LNCAP (cell line): ENCODE data around the gene RASGEF1C.

ENCODE experiments used
- CTCF ChIP-seq: fragments of 450-650 bp; IDR thresholded peaks from 2 replicates; pipeline ENCODE4 v1.5.1; 2017; ENCODE audit warnings: mild to moderate bottlenecking

Gene RASGEF1C

GRCh38 chr5:180135128-180135955 lies 73.7 kb downstream of the RASGEF1C start:
- no peak for TF ChIP-seq CTCF

- TF ChIP-seq CTCF: no peak
These were observed 75.0 kb downstream of the RASGEF1C start for GRCh38 chr5:180133971-180134508.

- no peak for TF ChIP-seq CTCF
These were observed 75.5 kb downstream of the RASGEF1C start for GRCh38 chr5:180133551-180133950.

- TF ChIP-seq CTCF: no peak
These were observed 76.0 kb downstream of the RASGEF1C start for GRCh38 chr5:180133060-180133459.

- TF ChIP-seq CTCF: no peak
These were observed 77.9 kb downstream of the RASGEF1C start for GRCh38 chr5:180130876-180131740.

GRCh38 chr5:180130291-180130869 lies 78.6 kb downstream of the RASGEF1C start:
- TF ChIP-seq CTCF: no peak
